Measurements from ENCODE around the gene DCAF16.
A peak's percentile ranks its signal among the peaks of the same experiment; 100 is the strongest.

DCAF16 gene

GRCh38 chr4:17780501-17781299 is 29.9 kb downstream of the DCAF16 start:
- TF ChIP-seq CTCF (IDR thresholded peaks at IDR 0.05; ENCODE audit: unreplicated experiment in 3 of 3) = no peak
- H3K27me3 Mint-ChIP-seq (ENCODE audit: low read depth) = peaks cover 65% of the 10 kb centered on the region
- peaks cover 9% of the 10 kb centered on the region for H3K4me1 Mint-ChIP-seq
- H3K27ac Mint-ChIP-seq = no peak overlapping the region
- H3K9me3 Mint-ChIP-seq = no peaks in the 10 kb centered on the region
- H3K36me3 Mint-ChIP-seq (ENCODE audit: low read depth) = no peaks in the 10 kb centered on the region
- H3K4me3 Mint-ChIP-seq = peak overlapping the region; percentile 73 to 81 (median 77)

GRCh38 chr4:17778431-17778830 is 32.1 kb downstream of the DCAF16 start:
- no peaks in the 10 kb centered on the region for H3K36me3 Mint-ChIP-seq (ENCODE audit: low read depth)
- H3K4me3 Mint-ChIP-seq = no peak overlapping the region
- H3K4me1 Mint-ChIP-seq = peaks cover 9% of the 10 kb centered on the region
- no peak for TF ChIP-seq CTCF (IDR thresholded peaks at IDR 0.05; ENCODE audit: unreplicated experiment in 3 of 3)
- H3K27ac Mint-ChIP-seq = no peak overlapping the region
- no peaks in the 10 kb centered on the region for H3K9me3 Mint-ChIP-seq
- peaks cover 73% of the 10 kb centered on the region for H3K27me3 Mint-ChIP-seq (ENCODE audit: low read depth)

DNA sequence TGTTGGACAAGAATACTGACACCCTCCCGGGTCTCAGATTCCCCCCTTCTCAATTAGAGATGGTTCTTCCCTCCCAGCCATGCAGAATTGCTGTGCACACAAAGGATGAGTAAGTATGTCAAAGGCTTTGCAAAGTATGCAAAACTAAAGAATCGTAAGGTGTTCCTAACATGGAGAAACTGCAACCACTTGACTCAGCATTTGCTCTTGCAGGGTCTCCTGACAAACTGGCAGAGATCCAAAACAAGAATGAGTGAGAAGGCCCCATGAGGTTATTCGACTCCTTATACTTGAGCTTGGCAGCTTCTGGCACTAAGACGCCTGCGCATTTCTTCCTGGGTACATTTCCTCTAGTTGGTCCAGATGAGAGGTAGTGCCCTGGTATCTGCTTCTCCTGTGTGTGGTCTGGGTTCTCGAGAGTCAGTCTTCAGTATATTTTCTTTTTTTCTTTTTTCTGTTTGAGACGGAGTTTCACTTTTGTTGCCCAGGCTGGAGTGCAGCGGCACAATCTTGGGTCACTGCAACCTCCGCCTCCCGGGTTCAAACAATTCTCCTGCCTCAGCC is 37.3 kb downstream of the DCAF16 start:
- no peak for TF ChIP-seq CTCF (IDR thresholded peaks at IDR 0.05; ENCODE audit: unreplicated experiment in 3 of 3)
- H3K4me3 Mint-ChIP-seq = no peak overlapping the region
- H3K9me3 Mint-ChIP-seq = no peaks in the 10 kb centered on the region
- no peaks in the 10 kb centered on the region for H3K36me3 Mint-ChIP-seq (ENCODE audit: low read depth)
- H3K27me3 Mint-ChIP-seq (ENCODE audit: low read depth) = peaks cover 33% of the 10 kb centered on the region
- H3K27ac Mint-ChIP-seq = no peak overlapping the region
- H3K4me1 Mint-ChIP-seq = peaks cover 18% of the 10 kb centered on the region

DNA sequence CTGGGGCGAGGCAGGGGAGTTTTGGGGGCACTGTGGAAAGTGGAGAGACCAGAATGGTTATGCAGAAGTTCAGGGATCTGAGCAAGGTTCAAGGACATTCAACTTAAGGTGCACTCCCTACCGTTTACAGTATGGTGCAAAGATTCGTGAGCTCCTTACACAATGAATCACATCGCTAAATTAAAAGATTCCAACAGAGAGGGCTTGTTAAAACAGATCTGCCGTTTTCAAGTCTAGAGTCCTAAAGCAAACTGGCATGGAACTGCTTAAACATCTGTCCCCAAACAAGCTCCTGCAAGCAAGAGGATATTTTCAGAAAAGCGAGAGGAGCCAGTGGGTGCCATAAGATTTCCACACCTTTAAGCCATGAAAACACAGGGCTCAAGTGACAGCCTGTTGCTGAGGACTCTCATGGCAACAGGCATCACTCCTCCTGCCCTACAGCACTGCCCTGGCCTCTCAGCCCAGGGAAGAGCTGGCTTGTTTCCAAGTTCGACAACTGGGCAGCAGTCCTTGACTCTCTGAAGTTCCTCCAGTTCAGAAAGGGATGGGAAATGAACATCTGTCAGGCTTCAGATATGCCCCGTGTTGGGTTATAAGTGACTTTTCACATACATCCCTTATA is 39.2 kb downstream of the DCAF16 start:
- H3K27me3 Mint-ChIP-seq (ENCODE audit: low read depth) = peaks cover 17% of the 10 kb centered on the region
- H3K27ac Mint-ChIP-seq = no peak overlapping the region
- no peak for TF ChIP-seq CTCF (IDR thresholded peaks at IDR 0.05; ENCODE audit: unreplicated experiment in 3 of 3)
- H3K36me3 Mint-ChIP-seq (ENCODE audit: low read depth) = no peaks in the 10 kb centered on the region
- H3K4me1 Mint-ChIP-seq = peaks cover 18% of the 10 kb centered on the region
- H3K9me3 Mint-ChIP-seq = no peaks in the 10 kb centered on the region
- H3K4me3 Mint-ChIP-seq = no peak overlapping the region

DNA sequence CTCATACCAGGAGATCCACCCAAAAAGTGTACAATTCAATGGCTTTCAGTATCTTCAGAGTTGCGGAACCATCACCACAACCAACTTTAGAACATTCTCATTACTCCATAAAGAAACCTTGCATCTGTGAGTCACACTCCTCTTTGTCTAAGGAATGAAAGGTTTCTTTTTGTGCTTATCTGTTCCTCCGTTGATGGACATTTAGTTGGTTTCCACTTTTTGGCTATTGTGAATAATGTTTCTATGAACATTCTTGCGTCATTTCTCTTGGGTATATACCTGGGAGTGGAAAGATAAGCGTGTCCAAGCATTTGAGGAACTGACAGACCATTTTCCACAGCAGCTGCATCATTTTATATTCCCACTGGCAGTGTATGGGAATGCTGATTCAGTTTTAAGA is 39.7 kb downstream of the DCAF16 start:
- no peaks in the 10 kb centered on the region for H3K36me3 Mint-ChIP-seq (ENCODE audit: low read depth)
- no peak overlapping the region for H3K4me3 Mint-ChIP-seq
- H3K9me3 Mint-ChIP-seq = peaks cover 5% of the 10 kb centered on the region
- no peak for TF ChIP-seq CTCF (IDR thresholded peaks at IDR 0.05; ENCODE audit: unreplicated experiment in 3 of 3)
- H3K4me1 Mint-ChIP-seq = peaks cover 18% of the 10 kb centered on the region
- H3K27me3 Mint-ChIP-seq (ENCODE audit: low read depth) = peaks cover 17% of the 10 kb centered on the region
- no peak overlapping the region for H3K27ac Mint-ChIP-seq
